GM18873 (cell line): ENCODE measurements around the gene MYO18A.
A peak's percentile ranks its signal among the peaks of the same experiment; 100 is the strongest.
"Not testable (repeated sequence)": the region's sequence is repeated elsewhere in the genome, so short reads cannot be mapped to it uniquely, and the experiment has no call there.

Experiments used
- ATAC-seq: cut with Tn5 transposase; IDR thresholded peaks from one replicate; pipeline ENCODE4 v1.9.1; 2021; ENCODE audit warnings: mild to moderate bottlenecking, moderate library complexity, moderate number of reproducible peaks; ENCODE audit not compliant: unreplicated experiment, low FRiP score

Gene MYO18A

GRCh38 chr17:29149431-29150064 is 30.6 kb downstream of the MYO18A start:
- no peak for ATAC-seq

GRCh38 chr17:29148790-29149430 is 31.3 kb downstream of the MYO18A start:
- ATAC-seq = peak; percentile 71

GRCh38 chr17:29148257-29148789 is 31.9 kb downstream of the MYO18A start:
- ATAC-seq = no peak

- no peak for ATAC-seq
Measured at GRCh38 chr17:29147682-29148081, 32.5 kb downstream of the MYO18A start.

- ATAC-seq = not testable (repeated sequence)
Measured at GRCh38 chr17:29147228-29147627, 33.0 kb downstream of the MYO18A start.

GRCh38 chr17:29146369-29146972 is 33.7 kb downstream of the MYO18A start:
- no peak for ATAC-seq

- ATAC-seq = no peak
Measured at GRCh38 chr17:29145289-29146073, 34.7 kb downstream of the MYO18A start.

- no peak for ATAC-seq
Measured at GRCh38 chr17:29143894-29144293, 36.3 kb downstream of the MYO18A start.

GRCh38 chr17:29141514-29141876 is 38.7 kb downstream of the MYO18A start:
- no peak for ATAC-seq

- no peak for ATAC-seq
Measured at GRCh38 chr17:29140631-29141513, 39.3 kb downstream of the MYO18A start.

- no peak for ATAC-seq
Measured at GRCh38 chr17:29140051-29140621, 40.1 kb downstream of the MYO18A start.

GRCh38 chr17:29138971-29139691 is 41.1 kb downstream of the MYO18A start:
- ATAC-seq = no peak

- ATAC-seq = no peak
Measured at GRCh38 chr17:29138184-29138955, 41.8 kb downstream of the MYO18A start.

GRCh38 chr17:29136998-29137730 is 43.0 kb downstream of the MYO18A start:
- no peak for ATAC-seq

GRCh38 chr17:29135464-29135863 is 44.7 kb downstream of the MYO18A start:
- ATAC-seq = no peak

- no peak for ATAC-seq
Measured at GRCh38 chr17:29133121-29133713, 47.0 kb downstream of the MYO18A start.
